Ectodermal cell (in vitro differentiated cells): ENCODE measurements around the gene C6orf15.

Experiments used
- H3K27ac ChIP-seq: 2 replicates; pipeline ENCODE4 v1.7.0; 2013; ENCODE audit warnings: mild to moderate bottlenecking, low read depth, low read length; ENCODE audit not compliant: insufficient read depth, poor library complexity, severe bottlenecking
- H3K27me3 ChIP-seq: 2 replicates; pipeline ENCODE4 v1.7.0; 2013; ENCODE audit warnings: mild to moderate bottlenecking, low read length; ENCODE audit not compliant: insufficient read depth, control insufficient read depth, poor library complexity, severe bottlenecking
- H3K36me3 ChIP-seq: one replicate; pipeline ENCODE4 v1.7.0; 2013; ENCODE audit warnings: low read length; ENCODE audit not compliant: control insufficient read depth, insufficient read depth
- H3K4me1 ChIP-seq: one replicate; pipeline ENCODE4 v1.7.0; 2013; ENCODE audit warnings: low read length; ENCODE audit not compliant: control insufficient read depth, insufficient read depth
- H3K4me3 ChIP-seq: 2 replicates; pipeline ENCODE4 v1.7.0; 2013; ENCODE audit warnings: low read depth, low read length, control low read depth; ENCODE audit not compliant: insufficient read depth
- H3K9me3 ChIP-seq: 2 replicates; pipeline ENCODE4 v1.7.0; 2013; ENCODE audit warnings: mild to moderate bottlenecking, low read length, moderate library complexity; ENCODE audit not compliant: control insufficient read depth
- WGBS, 2 experiments: methylation state at CpG; one replicate each; pipeline ENCODE4 v1.1.7; 2013; ENCODE audit warnings: missing lambda C conversion rate in 2 of 2; 5-methylcytosine and 5-hydroxymethylcytosine counted together

The C6orf15 gene

GRCh38 chr6:31110825-31111582 is 1.4 kb downstream of the C6orf15 start:
- no peaks in the 10 kb centered on the region for H3K27me3 ChIP-seq
- 63% methylated on average over 11 of the region's 11 CpGs for WGBS, 2 experiments

GRCh38 chr6:31107052-31107451 is 5.3 kb downstream of the C6orf15 start:
- WGBS, 2 experiments, result 71 to 79% methylated on average over 4 of the region's 4 CpGs

More at GRCh38 chr6:31110825-31111582, 1.4 kb downstream of the C6orf15 start:
- Histone ChIP-seq H3K36me3 (no peaks in the 10 kb centered on the region), H3K4me1 (peaks cover 21% of the 10 kb centered on the region), H3K9me3 (no peaks in the 10 kb centered on the region), H3K4me3 (no peak overlapping the region), H3K27ac (no peak overlapping the region)

GRCh38 chr6:31103136-31103535 is 9.2 kb downstream of the C6orf15 start:
- no peaks in the 10 kb centered on the region for H3K4me1 ChIP-seq
- H3K27me3 ChIP-seq, result no peaks in the 10 kb centered on the region
- H3K4me3 ChIP-seq, result no peak overlapping the region
- no peaks in the 10 kb centered on the region for H3K9me3 ChIP-seq
- WGBS, 2 experiments, result 95% methylated on average over 2 of the region's 2 CpGs
- no peak overlapping the region for H3K27ac ChIP-seq
- H3K36me3 ChIP-seq, result no peaks in the 10 kb centered on the region

More at GRCh38 chr6:31107052-31107451, 5.3 kb downstream of the C6orf15 start:
- Histone ChIP-seq H3K27ac (no peak overlapping the region), H3K4me1 (peaks cover 12% of the 10 kb centered on the region), H3K36me3 (no peaks in the 10 kb centered on the region), H3K9me3 (no peaks in the 10 kb centered on the region), H3K4me3 (no peak overlapping the region), H3K27me3 (no peaks in the 10 kb centered on the region)

- no peaks in the 10 kb centered on the region for H3K9me3 ChIP-seq
- H3K4me1 ChIP-seq, result no peaks in the 10 kb centered on the region
- no peak overlapping the region for H3K4me3 ChIP-seq
- H3K27ac ChIP-seq, result no peak overlapping the region
- no peaks in the 10 kb centered on the region for H3K36me3 ChIP-seq
- no peaks in the 10 kb centered on the region for H3K27me3 ChIP-seq
- WGBS, 2 experiments, result 88 to 89% methylated on average over 2 to 4 of the region's 4 CpGs
Observed at GRCh38 chr6:31098449-31098938, 13.9 kb downstream of the C6orf15 start.

GRCh38 chr6:31096656-31097055 is 15.7 kb downstream of the C6orf15 start:
- WGBS, 2 experiments, result 92 to 96% methylated on average over 5 of the region's 5 CpGs

GRCh38 chr6:31096215-31096614 is 16.2 kb downstream of the C6orf15 start:
- Histone ChIP-seq H3K9me3 (no peaks in the 10 kb centered on the region), H3K4me1 (no peaks in the 10 kb centered on the region), H3K27ac (no peak overlapping the region), H3K4me3 (no peak overlapping the region), H3K27me3 (no peaks in the 10 kb centered on the region), H3K36me3 (no peaks in the 10 kb centered on the region)
- 84 to 88% methylated on average over 3 of the region's 3 CpGs for WGBS, 2 experiments

More at GRCh38 chr6:31096656-31097055, 15.7 kb downstream of the C6orf15 start:
- H3K9me3 ChIP-seq, result no peaks in the 10 kb centered on the region
- no peaks in the 10 kb centered on the region for H3K4me1 ChIP-seq
- H3K36me3 ChIP-seq, result no peaks in the 10 kb centered on the region
- H3K27ac ChIP-seq, result no peak overlapping the region
- H3K27me3 ChIP-seq, result no peaks in the 10 kb centered on the region
- no peak overlapping the region for H3K4me3 ChIP-seq

- H3K4me3 ChIP-seq, result no peak overlapping the region
- H3K27ac ChIP-seq, result no peak overlapping the region
- no peaks in the 10 kb centered on the region for H3K36me3 ChIP-seq
- H3K27me3 ChIP-seq, result no peaks in the 10 kb centered on the region
- WGBS, 2 experiments, result 86 to 90% methylated on average over 3 of the region's 3 CpGs
- H3K4me1 ChIP-seq, result no peaks in the 10 kb centered on the region
- no peaks in the 10 kb centered on the region for H3K9me3 ChIP-seq
Observed at GRCh38 chr6:31094389-31094881, 17.9 kb downstream of the C6orf15 start.

GRCh38 chr6:31092769-31093505 is 19.4 kb downstream of the C6orf15 start:
- Histone ChIP-seq H3K9me3 (no peaks in the 10 kb centered on the region), H3K4me3 (no peak overlapping the region), H3K4me1 (no peaks in the 10 kb centered on the region), H3K27me3 (no peaks in the 10 kb centered on the region), H3K27ac (no peak overlapping the region), H3K36me3 (no peaks in the 10 kb centered on the region)
- WGBS, 2 experiments, result 87 to 94% methylated on average over 10 to 12 of the region's 12 CpGs

GRCh38 chr6:31092238-31092637 is 20.1 kb downstream of the C6orf15 start:
- no peaks in the 10 kb centered on the region for H3K36me3 ChIP-seq
- 94 to 95% methylated on average over 2 of the region's 2 CpGs for WGBS, 2 experiments
- H3K27me3 ChIP-seq, result no peaks in the 10 kb centered on the region
- no peak overlapping the region for H3K27ac ChIP-seq
- H3K4me1 ChIP-seq, result peaks cover under 1% of the 10 kb centered on the region
- no peak overlapping the region for H3K4me3 ChIP-seq
- H3K9me3 ChIP-seq, result no peaks in the 10 kb centered on the region

- no peaks in the 10 kb centered on the region for H3K27me3 ChIP-seq
Observed at GRCh38 chr6:31091680-31092079, 20.7 kb downstream of the C6orf15 start.

More at GRCh38 chr6:31091680-31092079, 20.7 kb downstream of the C6orf15 start:
- Histone ChIP-seq H3K9me3 (no peaks in the 10 kb centered on the region), H3K4me3 (no peak overlapping the region), H3K4me1 (peaks cover 4% of the 10 kb centered on the region), H3K36me3 (no peaks in the 10 kb centered on the region), H3K27ac (no peak overlapping the region)
- WGBS, 2 experiments, result 58 to 76% methylated on average over 3 of the region's 3 CpGs
